Coronary artery (tissue), 2 donors: ENCODE results near the gene HECW1.

Experiments
- DNase-seq: peaks from one replicate; pipeline ENCODE4 v3.0.0-alpha.2; 2017; ENCODE audit warnings: low spot score
- H3K27ac ChIP-seq, 2 donors: fragments of 200-600 bp; sonication (generic); one replicate each; pipeline ENCODE4 v1.5.1; 2016 to 2019
- H3K4me3 ChIP-seq: fragments of 200-600 bp; sonication (generic); 2 replicates; pipeline ENCODE4 v1.5.1; 2016; ENCODE audit warnings: mild to moderate bottlenecking, moderate library complexity
- TF ChIP-seq, protein P1 (sequence below): fragments of 200-600 bp; sonication (generic); IDR thresholded peaks from one replicate; pipeline ENCODE4 v1.5.1; 2019; ENCODE audit warnings: antibody characterized with exemption

The HECW1 gene

DNA sequence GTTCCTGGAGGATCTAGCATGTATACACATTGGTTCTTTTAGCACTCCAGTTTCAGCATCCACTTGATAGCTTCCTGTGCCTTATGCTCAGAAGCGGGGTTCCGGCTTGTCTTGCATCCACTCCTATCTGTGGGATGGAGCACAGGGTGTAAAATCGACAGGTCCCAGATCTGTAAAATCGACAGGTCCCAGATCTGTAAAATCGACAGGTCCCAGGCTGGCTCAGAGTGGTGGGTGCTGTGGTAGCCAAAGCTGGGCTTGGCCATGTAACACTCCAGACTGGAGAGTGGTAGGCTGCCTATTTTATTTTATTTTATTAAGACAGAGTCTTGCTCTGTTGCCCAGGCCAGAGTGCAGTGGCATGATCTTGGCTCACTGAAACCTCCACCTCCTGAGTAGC is 30.3 kb downstream of the HECW1 start:
- Histone ChIP-seq H3K27ac (no peak overlapping the region), H3K4me3 (no peak overlapping the region)
- TF ChIP-seq, protein P1, sequence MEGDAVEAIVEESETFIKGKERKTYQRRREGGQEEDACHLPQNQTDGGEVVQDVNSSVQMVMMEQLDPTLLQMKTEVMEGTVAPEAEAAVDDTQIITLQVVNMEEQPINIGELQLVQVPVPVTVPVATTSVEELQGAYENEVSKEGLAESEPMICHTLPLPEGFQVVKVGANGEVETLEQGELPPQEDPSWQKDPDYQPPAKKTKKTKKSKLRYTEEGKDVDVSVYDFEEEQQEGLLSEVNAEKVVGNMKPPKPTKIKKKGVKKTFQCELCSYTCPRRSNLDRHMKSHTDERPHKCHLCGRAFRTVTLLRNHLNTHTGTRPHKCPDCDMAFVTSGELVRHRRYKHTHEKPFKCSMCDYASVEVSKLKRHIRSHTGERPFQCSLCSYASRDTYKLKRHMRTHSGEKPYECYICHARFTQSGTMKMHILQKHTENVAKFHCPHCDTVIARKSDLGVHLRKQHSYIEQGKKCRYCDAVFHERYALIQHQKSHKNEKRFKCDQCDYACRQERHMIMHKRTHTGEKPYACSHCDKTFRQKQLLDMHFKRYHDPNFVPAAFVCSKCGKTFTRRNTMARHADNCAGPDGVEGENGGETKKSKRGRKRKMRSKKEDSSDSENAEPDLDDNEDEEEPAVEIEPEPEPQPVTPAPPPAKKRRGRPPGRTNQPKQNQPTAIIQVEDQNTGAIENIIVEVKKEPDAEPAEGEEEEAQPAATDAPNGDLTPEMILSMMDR = no peak
- DNase-seq = no peak

DNA sequence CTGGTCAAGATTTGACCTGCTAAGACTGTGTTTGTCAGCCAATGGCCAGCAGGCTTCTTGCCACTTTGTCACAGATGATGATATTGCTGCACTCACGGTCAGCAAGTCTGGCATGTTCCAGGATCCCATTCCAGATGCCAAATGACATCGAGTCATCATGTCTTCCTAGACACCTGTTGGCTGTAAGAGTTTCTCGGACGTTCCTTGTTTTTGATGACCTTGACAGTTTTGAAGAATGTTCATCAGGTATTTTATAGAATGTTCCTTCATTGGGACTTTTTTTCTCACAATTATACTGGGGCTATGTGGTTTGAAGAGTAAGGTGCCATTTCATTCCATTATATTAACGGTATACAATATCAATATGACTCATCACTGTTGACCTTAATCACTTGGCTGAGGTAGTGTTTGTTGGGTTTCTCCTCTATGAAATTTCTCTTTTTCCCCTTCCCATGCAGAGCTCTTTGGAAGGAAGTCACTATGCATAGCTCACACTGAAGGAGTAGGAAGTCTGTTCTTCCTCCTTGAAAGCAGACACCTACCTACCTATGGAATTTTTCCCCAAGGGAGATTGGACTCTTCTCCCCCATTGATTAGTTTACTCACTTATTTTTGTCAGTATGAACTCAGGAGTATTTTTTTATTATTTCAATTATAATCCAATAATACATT is 31.6 kb downstream of the HECW1 start:
- DNase-seq = no peak
- Histone ChIP-seq H3K4me3 (no peak overlapping the region), H3K27ac (no peak overlapping the region)
- TF ChIP-seq, protein P1 = no peak

DNA sequence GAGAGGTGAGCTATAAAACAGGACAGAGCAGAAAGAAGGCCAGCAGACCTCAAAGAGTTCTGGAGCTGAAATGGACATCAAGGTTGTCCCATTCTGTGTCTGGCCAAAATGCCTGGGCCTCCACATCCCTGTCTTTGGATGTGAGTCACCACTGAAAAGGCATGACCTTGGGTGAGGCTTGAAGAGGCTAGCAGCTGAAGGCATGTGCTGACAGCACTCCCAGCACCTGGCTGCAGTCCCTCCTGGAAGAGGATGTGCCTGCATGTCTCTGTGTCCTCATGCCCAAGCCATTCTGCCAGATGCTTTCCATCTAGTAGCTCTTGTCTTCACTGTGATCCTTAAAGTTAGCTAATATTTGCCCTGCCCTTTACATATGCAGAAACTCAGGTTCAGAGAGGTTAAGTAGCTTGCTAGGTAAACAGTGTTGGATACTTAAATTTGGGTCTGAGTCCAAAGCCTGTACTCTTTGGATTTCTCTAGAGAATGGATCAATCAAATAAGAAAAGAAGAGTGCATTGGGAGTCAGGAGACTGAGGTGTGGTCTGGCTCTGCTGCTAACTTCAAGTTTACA is 35.8 kb downstream of the HECW1 start:
- DNase-seq = no peak
- TF ChIP-seq, protein P1 = no peak
- Histone ChIP-seq H3K4me3 (no peak overlapping the region), H3K27ac (no peak overlapping the region)

DNA sequence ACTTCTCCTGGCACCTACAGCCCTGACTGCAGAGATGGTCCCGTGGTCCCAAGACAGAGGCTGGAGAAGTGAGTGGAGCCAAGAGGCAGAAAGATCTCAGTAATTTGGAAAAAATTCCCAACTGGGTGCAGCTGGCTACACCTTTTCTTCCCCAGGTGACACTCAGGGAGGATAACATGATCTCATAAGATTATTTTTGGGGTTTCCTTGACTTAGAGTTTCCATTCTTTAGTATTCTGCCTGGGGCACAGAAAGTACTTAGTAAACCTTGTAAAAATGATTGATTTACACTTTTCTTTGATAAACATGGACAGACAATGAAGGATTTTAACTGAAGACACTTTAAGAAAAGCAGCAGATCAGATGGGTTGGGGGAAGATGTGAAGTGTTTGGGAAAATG is 38.6 kb downstream of the HECW1 start:
- TF ChIP-seq, protein P1 = no peak
- DNase-seq = no peak
- no peak overlapping the region for H3K27ac ChIP-seq
- H3K4me3 ChIP-seq = no peak overlapping the region

DNA sequence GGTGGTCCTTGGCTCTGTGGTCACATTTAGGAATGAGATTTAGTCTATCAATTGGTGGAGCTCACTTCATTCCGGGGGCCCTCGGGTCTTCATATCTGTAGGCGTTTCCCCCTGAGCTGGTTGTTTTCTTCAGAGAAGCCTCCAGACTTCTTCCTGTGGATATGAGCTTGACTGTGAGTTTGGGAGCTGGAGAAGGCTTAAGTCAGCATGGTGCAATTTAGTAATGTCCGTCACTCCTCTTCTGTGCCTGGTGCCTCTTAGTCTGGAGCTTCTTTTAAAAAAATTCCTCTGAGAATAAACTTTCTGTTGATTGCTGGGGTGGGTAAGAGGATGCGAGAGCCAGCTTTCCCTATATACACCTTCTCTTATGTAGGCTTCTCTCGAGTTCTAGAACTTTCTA is 40.2 kb downstream of the HECW1 start:
- DNase-seq = no peak
- TF ChIP-seq, protein P1 = no peak
- Histone ChIP-seq H3K27ac (no peak overlapping the region), H3K4me3 (no peak overlapping the region)

DNA sequence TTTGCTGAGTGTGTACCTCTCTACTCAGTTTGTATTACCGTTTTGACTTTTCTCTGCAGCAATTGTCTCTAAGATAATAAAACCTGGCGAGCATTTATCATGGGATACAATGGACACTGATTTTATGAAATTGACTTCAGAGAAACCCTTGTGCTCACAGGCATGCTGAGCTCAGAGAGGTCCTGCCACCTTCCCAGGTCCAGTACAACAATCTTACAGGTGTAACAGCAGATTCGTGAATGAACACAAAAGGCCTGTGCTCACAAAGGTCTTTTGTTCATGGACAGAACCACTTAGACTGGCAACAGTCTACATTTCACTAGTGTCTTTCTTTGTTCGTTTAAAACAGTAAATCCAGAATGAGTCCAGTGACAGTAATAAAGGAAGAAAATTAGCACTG is 43.2 kb downstream of the HECW1 start:
- Histone ChIP-seq H3K27ac (no peak overlapping the region), H3K4me3 (no peak overlapping the region)
- DNase-seq = no peak
- TF ChIP-seq, protein P1 = no peak

DNA sequence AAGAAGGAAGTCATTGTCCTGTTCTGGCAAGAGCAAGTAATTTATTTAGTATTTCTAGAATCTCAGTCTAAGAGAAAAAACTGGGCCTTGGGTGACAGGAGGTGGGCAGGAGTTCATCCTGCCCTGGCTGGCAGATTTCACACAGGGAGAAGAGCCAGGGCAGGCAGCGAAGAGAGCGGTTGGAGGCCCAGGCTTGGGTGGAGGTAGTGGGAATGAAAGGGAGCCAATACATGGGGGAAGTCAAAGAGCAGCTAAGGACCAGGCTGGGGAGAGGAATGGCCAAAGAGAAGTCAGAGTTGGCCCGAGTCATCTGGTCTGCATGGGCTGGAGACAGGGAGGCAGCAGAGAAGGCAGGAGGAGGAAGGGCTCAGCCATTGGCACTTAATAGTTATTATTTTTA is 51.4 kb downstream of the HECW1 start:
- TF ChIP-seq, protein P1 = no peak
- no peak for DNase-seq

More for the DNA sequence above, 51.4 kb downstream of the HECW1 start:
- no peak overlapping the region for H3K27ac ChIP-seq
- no peak overlapping the region for H3K4me3 ChIP-seq
